ENCODE measurements around the gene RTN3.
A peak's percentile ranks its signal among the peaks of the same experiment; 100 is the strongest.

The RTN3 gene

GRCh38 chr11:63745304-63746170 lies 64.2 kb downstream of the RTN3 start:
- no peak for DNase-seq

- DNase-seq, result no peak
Observed at GRCh38 chr11:63747011-63747410, 65.7 kb downstream of the RTN3 start.

GRCh38 chr11:63749624-63750023 lies 68.3 kb downstream of the RTN3 start:
- DNase-seq, result no peak

GRCh38 chr11:63756919-63757761 lies 75.8 kb downstream of the RTN3 start:
- no peak for DNase-seq

- DNase-seq, result no peak
Observed at GRCh38 chr11:63760487-63761079, 79.3 kb downstream of the RTN3 start.

- DNase-seq, result no peak
Observed at GRCh38 chr11:63761188-63761587, 79.9 kb downstream of the RTN3 start.

GRCh38 chr11:63761931-63762653 lies 80.8 kb downstream of the RTN3 start:
- DNase-seq, result no peak

- no peak for DNase-seq
Observed at GRCh38 chr11:63762654-63763495, 81.6 kb downstream of the RTN3 start.

- DNase-seq, result no peak
Observed at GRCh38 chr11:63763496-63764339, 82.4 kb downstream of the RTN3 start.

GRCh38 chr11:63764340-63764678 lies 83.0 kb downstream of the RTN3 start:
- no peak for DNase-seq

- DNase-seq, result no peak
Observed at GRCh38 chr11:63764679-63765647, 83.7 kb downstream of the RTN3 start.

- no peak for DNase-seq
Observed at GRCh38 chr11:63765688-63766241, 84.5 kb downstream of the RTN3 start.

GRCh38 chr11:63766531-63767235 lies 85.4 kb downstream of the RTN3 start:
- no peak for DNase-seq

GRCh38 chr11:63767267-63767564 lies 85.9 kb downstream of the RTN3 start:
- DNase-seq, result no peak

GRCh38 chr11:63767565-63768236 lies 86.4 kb downstream of the RTN3 start:
- DNase-seq, result peak; percentile 61

GRCh38 chr11:63768237-63769041 lies 87.1 kb downstream of the RTN3 start, which contains the start of gene ZFTA:
ZFTA (minus strand) TSS chr11:63768775; CDS start chr11:63768622, 153 bp downstream.
- peak; percentile 40 for DNase-seq

GRCh38 chr11:63769042-63769713 lies 87.9 kb downstream of the RTN3 start:
- no peak for DNase-seq
